ENCODE results near the gene PROP1.

Gene PROP1

DNA sequence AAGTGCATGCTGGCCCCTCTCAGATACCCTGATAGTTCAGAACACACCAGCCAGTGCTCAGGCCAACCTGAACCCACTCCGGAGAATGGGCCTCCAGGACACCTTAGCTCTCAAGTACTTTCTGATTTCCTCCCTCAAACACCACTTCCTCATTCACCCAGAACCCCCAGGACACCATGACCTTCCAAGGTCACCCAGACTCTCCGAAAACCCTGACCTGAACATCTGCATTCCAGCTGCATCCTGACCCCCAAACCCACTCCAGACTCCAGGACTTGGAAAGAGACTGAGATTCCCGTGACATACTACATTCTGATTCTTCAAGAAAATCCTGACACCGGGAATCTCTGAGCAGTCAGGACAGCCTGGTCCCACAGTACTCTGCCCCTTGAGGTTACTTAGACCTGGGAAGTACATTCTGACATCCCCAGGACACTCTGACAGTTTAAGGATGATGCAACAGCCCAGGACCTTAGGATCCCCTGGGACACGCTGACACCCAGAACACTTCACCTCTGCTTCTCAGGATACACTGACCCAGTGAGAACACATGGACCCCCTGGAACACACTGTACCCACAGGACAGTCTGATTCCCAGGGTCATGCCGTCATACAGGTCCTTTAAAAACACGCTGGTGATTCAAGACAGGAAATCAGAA, 747 bp upstream of the PROP1 start:
- TF ChIP-seq, protein P1, sequence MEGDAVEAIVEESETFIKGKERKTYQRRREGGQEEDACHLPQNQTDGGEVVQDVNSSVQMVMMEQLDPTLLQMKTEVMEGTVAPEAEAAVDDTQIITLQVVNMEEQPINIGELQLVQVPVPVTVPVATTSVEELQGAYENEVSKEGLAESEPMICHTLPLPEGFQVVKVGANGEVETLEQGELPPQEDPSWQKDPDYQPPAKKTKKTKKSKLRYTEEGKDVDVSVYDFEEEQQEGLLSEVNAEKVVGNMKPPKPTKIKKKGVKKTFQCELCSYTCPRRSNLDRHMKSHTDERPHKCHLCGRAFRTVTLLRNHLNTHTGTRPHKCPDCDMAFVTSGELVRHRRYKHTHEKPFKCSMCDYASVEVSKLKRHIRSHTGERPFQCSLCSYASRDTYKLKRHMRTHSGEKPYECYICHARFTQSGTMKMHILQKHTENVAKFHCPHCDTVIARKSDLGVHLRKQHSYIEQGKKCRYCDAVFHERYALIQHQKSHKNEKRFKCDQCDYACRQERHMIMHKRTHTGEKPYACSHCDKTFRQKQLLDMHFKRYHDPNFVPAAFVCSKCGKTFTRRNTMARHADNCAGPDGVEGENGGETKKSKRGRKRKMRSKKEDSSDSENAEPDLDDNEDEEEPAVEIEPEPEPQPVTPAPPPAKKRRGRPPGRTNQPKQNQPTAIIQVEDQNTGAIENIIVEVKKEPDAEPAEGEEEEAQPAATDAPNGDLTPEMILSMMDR (IDR thresholded peaks at IDR 0.05; ENCODE audit: extremely low read depth, insufficient read depth, missing control alignments): no peak
- DNase-seq (ENCODE audit: low spot score): no peak
- in situ Hi-C loops (cut with MboI; ENCODE audit: low pct_unique_long_range_greater_than_20kb, low sequenced_read_pairs, unreplicated experiment): no loop called here

DNA sequence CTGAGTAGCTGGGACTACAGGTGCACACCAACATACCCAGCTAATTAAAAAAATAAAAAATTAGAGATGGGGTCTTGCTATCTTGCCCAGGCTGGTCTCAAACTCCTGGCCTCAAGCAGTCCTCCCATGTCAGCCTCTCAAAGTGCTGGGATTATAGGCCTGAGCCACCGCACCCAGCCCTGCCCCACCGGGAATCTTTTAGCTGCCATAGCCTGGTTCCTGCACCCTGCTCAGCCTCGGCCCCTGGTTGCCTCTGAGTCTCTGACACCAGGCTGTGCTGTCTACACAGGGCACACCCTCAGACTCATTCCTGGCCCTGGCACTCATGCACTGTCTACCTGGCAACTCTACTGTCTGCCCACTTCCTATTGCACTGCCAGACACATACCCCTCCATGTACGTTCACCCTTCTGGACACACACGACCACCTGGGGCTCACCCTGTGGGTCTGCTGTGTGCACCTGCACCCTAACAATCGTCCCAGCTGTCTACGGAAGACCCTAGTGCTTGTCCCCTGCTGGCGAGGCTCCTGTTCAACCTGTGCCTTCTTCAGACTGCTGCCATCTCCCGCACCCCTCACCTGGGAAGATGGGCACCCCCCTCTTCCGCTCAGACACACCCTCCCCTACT, 1.4 kb downstream of the PROP1 start:
- TF ChIP-seq, protein P1 (IDR thresholded peaks at IDR 0.05; ENCODE audit: extremely low read depth, insufficient read depth, missing control alignments): no peak
- in situ Hi-C loops (cut with MboI; ENCODE audit: low pct_unique_long_range_greater_than_20kb, low sequenced_read_pairs, unreplicated experiment): no loop called here

DNA sequence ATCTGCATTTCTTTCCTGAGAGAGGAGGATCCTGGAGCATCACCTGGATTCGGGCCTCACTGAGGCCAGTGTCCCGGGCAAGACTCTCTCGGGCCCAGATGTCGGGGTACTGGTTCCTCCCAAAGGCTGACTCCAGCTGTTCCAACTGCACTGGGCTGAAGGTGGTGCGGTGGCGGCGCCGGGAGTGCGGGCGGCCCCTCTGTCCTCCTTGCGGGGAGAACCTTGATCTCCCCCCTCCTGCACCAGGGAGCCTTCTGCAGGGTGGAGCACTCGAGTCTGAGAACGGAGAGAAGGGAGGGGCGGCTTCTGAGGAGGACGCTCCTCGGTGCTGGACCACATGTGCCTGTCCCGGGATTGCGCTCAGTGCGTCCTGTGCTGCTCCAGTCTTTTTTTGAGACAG, 2.0 kb downstream of the PROP1 start:
- in situ Hi-C loops (cut with MboI; ENCODE audit: low pct_unique_long_range_greater_than_20kb, low sequenced_read_pairs, unreplicated experiment): no loop called here
- no peak for DNase-seq (ENCODE audit: low spot score)
- TF ChIP-seq, protein P1 (IDR thresholded peaks at IDR 0.05; ENCODE audit: extremely low read depth, insufficient read depth, missing control alignments): no peak

More for the DNA sequence above, 1.4 kb downstream of the PROP1 start:
- DNase-seq (ENCODE audit: low spot score): no peak

DNA sequence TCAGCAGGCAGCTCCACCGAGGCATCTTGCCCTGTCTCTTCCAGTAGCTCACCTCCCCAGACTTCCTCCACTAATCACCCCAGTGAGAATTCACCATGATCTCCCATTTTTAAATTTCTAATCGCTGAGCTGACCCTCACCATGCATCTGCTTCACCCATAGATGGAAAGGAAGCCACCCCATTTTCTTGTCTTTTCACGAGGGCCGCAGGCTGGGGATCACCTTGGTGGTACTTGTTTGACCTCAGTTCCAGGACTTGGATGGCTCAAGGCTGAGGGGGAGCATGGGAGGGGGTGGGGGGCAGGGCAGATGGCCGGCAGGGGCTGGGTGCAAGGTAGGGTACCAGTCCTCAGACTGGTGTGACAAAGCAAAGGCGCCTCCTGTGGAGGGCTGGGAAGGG, 3.6 kb downstream of the PROP1 start:
- in situ Hi-C loops (cut with MboI; ENCODE audit: low pct_unique_long_range_greater_than_20kb, low sequenced_read_pairs, unreplicated experiment): no loop called here
- DNase-seq (ENCODE audit: low spot score): no peak
- TF ChIP-seq, protein P1 (IDR thresholded peaks at IDR 0.05; ENCODE audit: extremely low read depth, insufficient read depth, missing control alignments): no peak

DNA sequence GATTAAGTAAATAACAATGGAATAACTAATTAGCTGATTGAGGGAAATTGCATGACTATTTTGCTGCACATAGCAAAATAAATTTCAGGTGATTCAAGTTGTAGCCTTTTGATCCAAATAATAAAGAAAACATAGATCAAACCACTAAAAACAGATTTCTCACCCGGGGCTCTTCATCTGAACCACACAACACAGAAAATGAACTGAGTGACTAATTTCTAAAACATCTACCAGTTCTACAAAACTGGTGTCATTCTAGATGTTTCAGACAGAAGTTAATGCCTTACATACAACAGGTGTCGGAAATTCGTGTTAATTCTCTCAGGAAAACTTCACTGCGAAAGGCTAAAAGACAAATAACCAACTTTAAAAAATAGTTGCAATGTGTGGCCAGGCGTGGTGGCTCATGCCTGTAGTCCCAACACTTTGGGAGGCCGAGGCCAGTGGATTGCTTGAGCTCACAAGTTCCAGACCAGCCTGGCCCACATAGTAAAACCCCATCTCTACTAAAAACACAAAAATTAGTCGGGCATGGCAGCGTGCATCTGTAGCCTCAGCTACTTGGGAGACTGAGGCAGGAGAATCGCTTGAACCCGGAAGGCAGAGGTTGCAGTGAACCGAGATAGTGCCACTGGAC, 6.9 kb downstream of the PROP1 start:
- DNase-seq (ENCODE audit: low spot score): no peak
- TF ChIP-seq, protein P1 (IDR thresholded peaks at IDR 0.05; ENCODE audit: extremely low read depth, insufficient read depth, missing control alignments): no peak
- in situ Hi-C loops (cut with MboI; ENCODE audit: low pct_unique_long_range_greater_than_20kb, low sequenced_read_pairs, unreplicated experiment): no loop called here

DNA sequence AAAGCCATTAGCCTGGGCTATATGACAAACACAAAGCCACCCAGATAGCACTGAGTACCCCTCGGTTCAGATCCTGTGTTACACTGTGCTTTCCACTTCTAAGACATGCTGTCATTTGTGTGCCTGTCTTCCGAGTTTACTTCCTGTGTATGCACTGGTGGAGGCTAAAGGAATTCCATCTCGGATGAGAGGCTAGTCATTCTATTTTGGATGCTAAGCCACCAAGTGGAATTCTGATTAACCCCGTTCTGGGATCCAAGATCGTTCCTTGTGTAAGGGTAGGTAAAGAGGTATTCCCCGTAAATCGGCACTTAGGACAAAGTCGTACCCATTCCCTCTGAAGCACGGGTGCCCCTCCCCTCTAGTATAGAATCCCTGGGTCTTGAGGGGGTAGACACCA, 8.7 kb downstream of the PROP1 start:
- in situ Hi-C loops (cut with MboI; ENCODE audit: low pct_unique_long_range_greater_than_20kb, low sequenced_read_pairs, unreplicated experiment): no loop called here
- TF ChIP-seq, protein P1 (IDR thresholded peaks at IDR 0.05; ENCODE audit: extremely low read depth, insufficient read depth, missing control alignments): no peak
- no peak for DNase-seq (ENCODE audit: low spot score)

All from GM13977 (cell line).